H9 (cell line): ENCODE measurements around the gene ABLIM3. TPM values are rescaled to one million over a fixed set of nuclear protein-coding genes. Genes with fewer than 3 reads are reported as not detected.

Experiments used
- DNase-seq: peaks from one replicate; pipeline ENCODE4 v3.0.0-alpha.2; 2017
- H2AFZ ChIP-seq: one replicate; pipeline ENCODE4 v1.6.1; 2013; ENCODE audit warnings: mild to moderate bottlenecking, low read length, control low read depth, moderate library complexity
- H2AK5ac ChIP-seq: 2 replicates; pipeline ENCODE4 v1.6.1; 2013; ENCODE audit warnings: low read length, control low read depth, mixed read lengths; ENCODE audit not compliant: insufficient read length
- H2BK120ac ChIP-seq: one replicate; pipeline ENCODE4 v1.6.1; 2013; ENCODE audit warnings: low read depth, mild to moderate bottlenecking, low read length, control low read depth, inconsistent platforms; ENCODE audit not compliant: poor library complexity, severe bottlenecking
- H2BK12ac ChIP-seq: 2 replicates; pipeline ENCODE4 v1.6.1; 2013; ENCODE audit warnings: low read length, control low read depth, mixed read lengths, low read depth; ENCODE audit not compliant: insufficient read length
- H2BK15ac ChIP-seq: 2 replicates; pipeline ENCODE4 v1.6.1; 2013; ENCODE audit warnings: low read depth, low read length, control low read depth
- H2BK20ac ChIP-seq: one replicate; pipeline ENCODE4 v1.6.1; 2013; ENCODE audit warnings: low read depth, mild to moderate bottlenecking, low read length, control low read depth, inconsistent platforms; ENCODE audit not compliant: poor library complexity, severe bottlenecking
- H2BK5ac ChIP-seq: 2 replicates; pipeline ENCODE4 v1.6.1; 2013; ENCODE audit warnings: low read length, control low read depth, mixed read lengths; ENCODE audit not compliant: insufficient read length
- H3K14ac ChIP-seq: 2 replicates; pipeline ENCODE4 v1.6.1; 2013; ENCODE audit warnings: low read length, control low read depth; ENCODE audit not compliant: insufficient read depth
- H3K18ac ChIP-seq: 2 replicates; pipeline ENCODE4 v1.6.1; 2013; ENCODE audit warnings: low read depth, mild to moderate bottlenecking, mixed read lengths, low read length, control low read depth; ENCODE audit not compliant: insufficient read length
- H3K23ac ChIP-seq: 2 replicates; pipeline ENCODE4 v1.6.1; 2013; ENCODE audit warnings: low read length, control low read depth, mixed read lengths, low read depth; ENCODE audit not compliant: insufficient read length
- H3K23me2 ChIP-seq: 2 replicates; pipeline ENCODE4 v1.6.1; 2013; ENCODE audit warnings: low read depth, mild to moderate bottlenecking, mixed read lengths, low read length, control low read depth; ENCODE audit not compliant: insufficient read length, poor library complexity, severe bottlenecking
- H3K27ac ChIP-seq: 2 replicates; pipeline ENCODE4 v1.5.1; 2013; ENCODE audit warnings: low read length, control low read depth, mixed read lengths, low read depth; ENCODE audit not compliant: insufficient read length
- H3K27me3 ChIP-seq: 2 replicates; pipeline ENCODE4 v1.6.1; 2013; ENCODE audit warnings: low read length, control low read depth, inconsistent platforms; ENCODE audit not compliant: insufficient read depth
- H3K4ac ChIP-seq: 2 replicates; pipeline ENCODE4 v1.6.1; 2013; ENCODE audit warnings: low read depth, mild to moderate bottlenecking, control low read depth, inconsistent platforms, low read length, moderate library complexity
- H3K4me1 ChIP-seq: 2 replicates; pipeline ENCODE4 v1.6.1; 2013; ENCODE audit warnings: low read length, control low read depth, inconsistent platforms; ENCODE audit not compliant: insufficient read depth
- H3K4me2 ChIP-seq: 2 replicates; pipeline ENCODE4 v1.6.1; 2013; ENCODE audit warnings: low read length, control low read depth, mixed read lengths; ENCODE audit not compliant: insufficient read length, insufficient read depth
- H3K56ac ChIP-seq: 2 replicates; pipeline ENCODE4 v1.6.1; 2013; ENCODE audit warnings: low read depth, mild to moderate bottlenecking, mixed read lengths, low read length, control low read depth; ENCODE audit not compliant: insufficient read length
- H3K79me1 ChIP-seq: 2 replicates; pipeline ENCODE4 v1.6.1; 2013; ENCODE audit warnings: low read depth, mild to moderate bottlenecking, moderate library complexity, low read length, control low read depth, inconsistent platforms; ENCODE audit not compliant: insufficient read depth, poor library complexity, severe bottlenecking
- H3K79me2 ChIP-seq: 2 replicates; pipeline ENCODE4 v1.6.1; 2013; ENCODE audit warnings: low read length, control low read depth, inconsistent platforms; ENCODE audit not compliant: insufficient read depth
- H3K9ac ChIP-seq: 2 replicates; pipeline ENCODE4 v1.6.1; 2013; ENCODE audit warnings: low read length, control low read depth, mixed read lengths; ENCODE audit not compliant: insufficient read length; ENCODE audit errors: extremely low read depth
- H3K9me3 ChIP-seq: one replicate; pipeline ENCODE4 v1.6.1; 2013; ENCODE audit warnings: low read depth, low read length, inconsistent platforms; ENCODE audit not compliant: control insufficient read depth
- H3T11ph ChIP-seq: one replicate; pipeline ENCODE4 v1.6.1; 2013; ENCODE audit warnings: mild to moderate bottlenecking, low read length, control low read depth, inconsistent platforms
- H4K20me1 ChIP-seq: one replicate; pipeline ENCODE4 v1.6.1; 2013; ENCODE audit not compliant: control insufficient read depth, insufficient read length, insufficient read depth
- H4K5ac ChIP-seq: 2 replicates; pipeline ENCODE4 v1.6.1; 2013; ENCODE audit warnings: low read depth, mild to moderate bottlenecking, mixed read lengths, low read length, control low read depth; ENCODE audit not compliant: insufficient read length
- H4K8ac ChIP-seq: replicated peaks from 2 replicates; pipeline ENCODE4 v1.6.1; 2013; ENCODE audit warnings: low read length, control low read depth, mixed read lengths, low read depth; ENCODE audit not compliant: insufficient read length
- H4K91ac ChIP-seq: 2 replicates; pipeline ENCODE4 v1.6.1; 2013; ENCODE audit warnings: low read depth, mild to moderate bottlenecking, moderate library complexity, mixed read lengths, low read length, control low read depth; ENCODE audit not compliant: insufficient read length
- H3K27ac Mint-ChIP-seq, 3 experiments: 2 replicates in 2 of 3; 3 replicates in 1 of 3; pipeline ENCODE4 v1.8.0; 2020 to 2021; ENCODE audit warnings: mixed read lengths in 3 of 3, mild to moderate bottlenecking in 1 of 3, moderate library complexity in 1 of 3
- H3K27me3 Mint-ChIP-seq: 2 replicates; pipeline ENCODE4 v1.8.0; 2021; ENCODE audit warnings: low read depth, mild to moderate bottlenecking, moderate library complexity, mixed read lengths
- H3K36me3 Mint-ChIP-seq, 3 experiments: 2 replicates in 2 of 3; 3 replicates in 1 of 3; pipeline ENCODE4 v1.8.0; 2020 to 2021; ENCODE audit warnings: low read depth in 3 of 3, mixed read lengths in 3 of 3; ENCODE audit not compliant: insufficient read depth in 1 of 3
- H3K4me1 Mint-ChIP-seq, 2 experiments: 2 replicates each; pipeline ENCODE4 v1.8.0; 2020; ENCODE audit warnings: mixed read lengths in 2 of 2
- H3K4me3 Mint-ChIP-seq, 2 experiments: 2 replicates in 1 of 2; 3 replicates in 1 of 2; pipeline ENCODE4 v1.8.0; 2020 to 2021; ENCODE audit warnings: mild to moderate bottlenecking in 2 of 2, mixed read lengths in 2 of 2, moderate library complexity in 1 of 2
- H3K9me3 Mint-ChIP-seq, 2 experiments: 2 replicates in 1 of 2; 3 replicates in 1 of 2; pipeline ENCODE4 v1.8.0; 2020; ENCODE audit warnings: mild to moderate bottlenecking in 2 of 2, mixed read lengths in 2 of 2, moderate library complexity in 1 of 2
- WGBS: extraction: QIAGEN DNeasy Blood & Tissue Kit; methylation state at CpG from one replicate; pipeline ENCODE4 v1.1.7; 2013; ENCODE audit warnings: missing lambda C conversion rate, low lambda C conversion rate, mixed read lengths; ENCODE audit not compliant: insufficient read length; ENCODE audit errors: extremely low coverage; 5-methylcytosine and 5-hydroxymethylcytosine counted together
- total RNA-seq: library from RNA; stranded (reverse); gene quantifications from 2 replicates; pipeline ENCODE4 v1.2.1, GENCODE V29; 2021
- TF ChIP-seq, protein P1 (sequence below): fragments of 200-600 bp; sonication (generic); conservative IDR thresholded peaks from 3 replicates; pipeline ENCODE4 v1.8.0; 2021; ENCODE audit warnings: antibody characterized with exemption, mild to moderate bottlenecking

ABLIM3 gene
- total RNA-seq, 1 experiment from 2014 or later = 0.20 TPM

DNA sequence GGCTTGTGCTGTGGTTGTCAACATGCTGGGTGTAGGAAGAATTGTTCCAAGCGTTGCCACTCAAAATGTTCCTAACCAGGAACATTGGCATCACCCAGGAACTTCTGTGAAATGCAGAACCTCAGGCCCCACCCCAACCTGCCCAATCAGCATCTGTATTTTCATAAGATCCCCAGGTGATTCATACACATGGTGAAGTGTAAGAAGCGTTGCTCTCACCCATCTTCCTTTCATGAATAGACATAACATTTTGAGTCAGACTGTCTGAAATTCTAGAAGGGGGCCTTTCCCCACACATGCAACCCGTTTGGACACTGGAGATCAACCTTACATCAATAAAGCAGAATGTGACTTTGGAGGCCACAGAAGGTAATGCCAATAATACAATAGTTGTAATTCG lies 121.0 kb downstream of the ABLIM3 start:
- H3K23ac ChIP-seq = no peak overlapping the region
- no peaks in the 10 kb centered on the region for H3K27me3 ChIP-seq
- TF ChIP-seq, protein P1, sequence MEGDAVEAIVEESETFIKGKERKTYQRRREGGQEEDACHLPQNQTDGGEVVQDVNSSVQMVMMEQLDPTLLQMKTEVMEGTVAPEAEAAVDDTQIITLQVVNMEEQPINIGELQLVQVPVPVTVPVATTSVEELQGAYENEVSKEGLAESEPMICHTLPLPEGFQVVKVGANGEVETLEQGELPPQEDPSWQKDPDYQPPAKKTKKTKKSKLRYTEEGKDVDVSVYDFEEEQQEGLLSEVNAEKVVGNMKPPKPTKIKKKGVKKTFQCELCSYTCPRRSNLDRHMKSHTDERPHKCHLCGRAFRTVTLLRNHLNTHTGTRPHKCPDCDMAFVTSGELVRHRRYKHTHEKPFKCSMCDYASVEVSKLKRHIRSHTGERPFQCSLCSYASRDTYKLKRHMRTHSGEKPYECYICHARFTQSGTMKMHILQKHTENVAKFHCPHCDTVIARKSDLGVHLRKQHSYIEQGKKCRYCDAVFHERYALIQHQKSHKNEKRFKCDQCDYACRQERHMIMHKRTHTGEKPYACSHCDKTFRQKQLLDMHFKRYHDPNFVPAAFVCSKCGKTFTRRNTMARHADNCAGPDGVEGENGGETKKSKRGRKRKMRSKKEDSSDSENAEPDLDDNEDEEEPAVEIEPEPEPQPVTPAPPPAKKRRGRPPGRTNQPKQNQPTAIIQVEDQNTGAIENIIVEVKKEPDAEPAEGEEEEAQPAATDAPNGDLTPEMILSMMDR = no peak
- H3K14ac ChIP-seq = no peak overlapping the region
- DNase-seq = no peak
- WGBS = no CpG with 5 or more reads among the region's 4 CpGs
- H2BK20ac ChIP-seq = no peak overlapping the region
- no peaks in the 10 kb centered on the region for H3K23me2 ChIP-seq
- no peak overlapping the region for H2BK12ac ChIP-seq
- no peaks in the 10 kb centered on the region for H3K79me2 ChIP-seq
- H3K9ac ChIP-seq = no peak overlapping the region
- Mint-ChIP-seq H3K36me3 (no peaks in the 10 kb centered on the region), H3K9me3 (no peaks in the 10 kb centered on the region; a peak in 1 of 5 replicates), H3K4me1 (peaks cover 9 to 10% of the 10 kb centered on the region in 2 experiments), H3K27ac (no peak overlapping the region), H3K4me3 (no peak overlapping the region), H3K27me3 (peaks cover 50% of the 10 kb centered on the region)
- H3K79me1 ChIP-seq = no peaks in the 10 kb centered on the region
- no peak overlapping the region for H3K4ac ChIP-seq
- no peak overlapping the region for H3K18ac ChIP-seq
- no peak overlapping the region for H4K5ac ChIP-seq
- no peak overlapping the region for H2BK15ac ChIP-seq
- no peak overlapping the region for H3K56ac ChIP-seq
- no peak overlapping the region for H3K4me2 ChIP-seq
- H3T11ph ChIP-seq = no peak overlapping the region
- H2BK5ac ChIP-seq = no peak overlapping the region
- H3K9me3 ChIP-seq = no peaks in the 10 kb centered on the region
- no peak overlapping the region for H4K91ac ChIP-seq
- no peaks in the 10 kb centered on the region for H4K20me1 ChIP-seq
- no peak overlapping the region for H2BK120ac ChIP-seq
- no peak overlapping the region for H4K8ac ChIP-seq
- no peak overlapping the region for H3K27ac ChIP-seq
- H3K4me1 ChIP-seq = no peaks in the 10 kb centered on the region
- no peak overlapping the region for H2AK5ac ChIP-seq
- H2AFZ ChIP-seq = no peak overlapping the region
